HCT116 (cell line): ENCODE data around the gene EVC2.

Experiments used
- EZH2phosphoT487 ChIP-seq: fragments of 200-600 bp; IDR thresholded peaks from 2 replicates; pipeline ENCODE4 v1.6.1; 2018; ENCODE audit warnings: antibody characterized with exemption, borderline replicate concordance
- POLR2A ChIP-seq: IDR thresholded peaks from 2 replicates; pipeline ENCODE4 v1.7.0; 2011; ENCODE audit warnings: borderline replicate concordance; ENCODE audit not compliant: insufficient read depth, insufficient read length; ENCODE audit errors: extremely low read depth
- TF ChIP-seq, protein P1 (sequence below), 3 experiments: fragments of 200-600 bp in 1 of 3; sonication (generic) in 1 of 3; IDR thresholded peaks in 2 of 3; conservative IDR thresholded peaks in 1 of 3; 2 replicates each; pipeline ENCODE4 v1.5.1; 2012 to 2017; ENCODE audit warnings: low read depth in 2 of 3, low read length in 2 of 3, antibody characterized with exemption in 1 of 3, borderline replicate concordance in 1 of 3, control low read depth in 1 of 3, mild to moderate bottlenecking in 1 of 3, mixed read lengths in 1 of 3, mixed run types in 1 of 3, moderate library complexity in 1 of 3; ENCODE audit not compliant: insufficient read depth in 1 of 3

DNA sequence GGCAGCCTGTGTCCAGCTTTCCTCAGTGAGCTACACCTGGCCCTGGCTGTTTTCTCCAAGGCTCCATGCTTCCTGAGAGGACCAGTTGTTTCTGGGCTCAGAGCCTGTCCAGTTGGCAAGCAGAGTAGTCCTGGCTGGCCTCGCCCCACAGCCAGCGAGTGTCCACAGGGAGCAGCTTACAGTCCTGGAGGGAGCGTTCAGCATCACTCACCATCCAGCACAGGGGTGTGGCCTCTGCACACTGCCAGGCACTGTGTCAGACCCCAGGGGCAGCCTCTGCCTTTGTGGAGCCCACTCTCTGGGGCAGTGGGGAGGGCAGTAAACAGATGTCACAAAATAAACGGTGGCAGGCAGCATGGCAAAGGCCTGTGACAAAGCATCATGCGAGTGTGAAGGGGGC, 26.5 kb upstream of the EVC2 start:
- TF ChIP-seq EZH2phosphoT487 = no peak
- no peak for TF ChIP-seq POLR2A
- TF ChIP-seq, protein P1, sequence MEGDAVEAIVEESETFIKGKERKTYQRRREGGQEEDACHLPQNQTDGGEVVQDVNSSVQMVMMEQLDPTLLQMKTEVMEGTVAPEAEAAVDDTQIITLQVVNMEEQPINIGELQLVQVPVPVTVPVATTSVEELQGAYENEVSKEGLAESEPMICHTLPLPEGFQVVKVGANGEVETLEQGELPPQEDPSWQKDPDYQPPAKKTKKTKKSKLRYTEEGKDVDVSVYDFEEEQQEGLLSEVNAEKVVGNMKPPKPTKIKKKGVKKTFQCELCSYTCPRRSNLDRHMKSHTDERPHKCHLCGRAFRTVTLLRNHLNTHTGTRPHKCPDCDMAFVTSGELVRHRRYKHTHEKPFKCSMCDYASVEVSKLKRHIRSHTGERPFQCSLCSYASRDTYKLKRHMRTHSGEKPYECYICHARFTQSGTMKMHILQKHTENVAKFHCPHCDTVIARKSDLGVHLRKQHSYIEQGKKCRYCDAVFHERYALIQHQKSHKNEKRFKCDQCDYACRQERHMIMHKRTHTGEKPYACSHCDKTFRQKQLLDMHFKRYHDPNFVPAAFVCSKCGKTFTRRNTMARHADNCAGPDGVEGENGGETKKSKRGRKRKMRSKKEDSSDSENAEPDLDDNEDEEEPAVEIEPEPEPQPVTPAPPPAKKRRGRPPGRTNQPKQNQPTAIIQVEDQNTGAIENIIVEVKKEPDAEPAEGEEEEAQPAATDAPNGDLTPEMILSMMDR (IDR thresholded peaks at IDR 0.05 in 2 of 3, conservative IDR thresholded peaks at IDR 0.05 in 1 of 3; ENCODE audit: borderline replicate concordance in 1 of 3, insufficient read depth in 1 of 3, low read depth in 2 of 3, low read length in 2 of 3) = no peak
